Upper lobe of left lung (tissue), 6 donors: ENCODE data around the gene KCNJ1. TPM values are rescaled to one million over a fixed set of nuclear protein-coding genes. Genes with fewer than 3 reads are reported as not detected.

Experiments
- ATAC-seq, 2 donors: fragments of 200-7000 bp; cut with Tn5 transposase; one replicate each; pipeline ENCODE4 v1.9.1; 2022; ENCODE audit warnings: mild to moderate bottlenecking in 2 of 2, moderate library complexity in 2 of 2; ENCODE audit not compliant: low FRiP score in 2 of 2
- DNase-seq, 2 donors: peaks; one replicate each; pipeline ENCODE4 v3.0.0-alpha.2; 2019 to 2020
- H3K27ac ChIP-seq, 4 donors: fragments of 200-600 bp; sonication (generic); one replicate each; pipeline ENCODE4 v1.5.1; 2016 to 2019
- H3K27me3 ChIP-seq, 4 donors: fragments of 200-600 bp; sonication (generic); one replicate each; pipeline ENCODE4 v1.5.1; 2017 to 2019
- H3K36me3 ChIP-seq, 4 donors: fragments of 200-600 bp; sonication (generic); one replicate each; pipeline ENCODE4 v1.5.1; 2016 to 2019
- H3K4me1 ChIP-seq, 4 donors: fragments of 200-600 bp; sonication (generic); one replicate each; pipeline ENCODE4 v1.5.1; 2018 to 2019
- H3K4me3 ChIP-seq, 4 donors: fragments of 200-600 bp; sonication (generic); one replicate each; pipeline ENCODE4 v1.5.1; 2017 to 2019; ENCODE audit warnings: mild to moderate bottlenecking in 2 of 4, moderate library complexity in 1 of 4
- H3K9me3 ChIP-seq, 4 donors: fragments of 200-600 bp; sonication (generic); one replicate each; pipeline ENCODE4 v1.5.1; 2018 to 2019
- CTCF ChIP-seq, 6 experiments: fragments of 450-650 bp in 4 of 6; fragments of 200-600 bp in 2 of 6; sonication (generic) in 2 of 6; IDR thresholded peaks; one replicate each; pipeline ENCODE4 v1.5.1; 2016 to 2019; ENCODE audit warnings: antibody characterized with exemption in 6 of 6
- EP300 ChIP-seq, 4 donors: sonication (generic); formaldehyde crosslinking; IDR thresholded peaks; one replicate each; pipeline ENCODE4 v1.5.1; 2017; ENCODE audit warnings: antibody characterized with exemption in 4 of 4, control low read depth in 2 of 4
- POLR2A ChIP-seq, 4 donors: fragments of 450-650 bp; IDR thresholded peaks; one replicate each; pipeline ENCODE4 v1.5.1; 2016 to 2017; ENCODE audit warnings: antibody characterized with exemption in 4 of 4, mild to moderate bottlenecking in 2 of 4
- POLR2AphosphoS5 ChIP-seq, 2 donors: sonication (generic); formaldehyde crosslinking; IDR thresholded peaks; one replicate each; pipeline ENCODE4 v1.5.1; 2017; ENCODE audit warnings: antibody characterized with exemption in 2 of 2
- WGBS, 2 donors: methylation state at CpG; one replicate each; pipeline ENCODE4 v1.1.5; 2017 to 2018; 5-methylcytosine and 5-hydroxymethylcytosine counted together
- total RNA-seq, 6 donors: library from RNA; depleted of rRNA in 4 of 6; stranded (reverse); fragments of >200 nt in 4 of 6; gene quantifications; one replicate each; pipeline versions ENCODE4 v1.1.0 to v1.2.1, GENCODE V29; 2016 to 2021
- donor health status: DM: no; HTN: no; CAD: no; lungs with moderate emphysema.
- donor health status: DM: no; HTN: yes; CAD: no; lungs with severe emphysema.

KCNJ1 gene
- under 1 TPM in 3 of 6 donors, not detected in 3; 0.15 to 0.59 (median 0.20) TPM for total RNA-seq

GRCh38 chr11:128867277-128867676 lies at the start of gene KCNJ1:
KCNJ1 (minus strand) TSS chr11:128867296; CDS start chr11:128840243, 27,053 bp downstream.
- H3K36me3 ChIP-seq: no peaks in the 10 kb centered on the region
- H3K27ac ChIP-seq: no peak within 1 kb of the TSS
- ATAC-seq (no peak), DNase-seq (no peak)
- 64 to 77% methylated on average over 8 of the region's 8 CpGs for WGBS, 2 donors
- H3K27me3 ChIP-seq: no peaks in the 10 kb centered on the region
- H3K9me3 ChIP-seq: no peaks in the 10 kb centered on the region
- H3K4me1 ChIP-seq: no peaks in the 10 kb centered on the region
- TF ChIP-seq POLR2A (IDR thresholded peaks at IDR 0.05) (no peak), CTCF (IDR thresholded peaks at IDR 0.05) (no peak), EP300 (IDR thresholded peaks at IDR 0.05) (no peak), POLR2AphosphoS5 (IDR thresholded peaks at IDR 0.05) (no peak)
- H3K4me3 ChIP-seq: no peak within 1 kb of the TSS

- TF ChIP-seq POLR2A (IDR thresholded peaks at IDR 0.05): no peak
- no peak for TF ChIP-seq CTCF (IDR thresholded peaks at IDR 0.05)
- no peak for TF ChIP-seq POLR2AphosphoS5 (IDR thresholded peaks at IDR 0.05)
- TF ChIP-seq EP300 (IDR thresholded peaks at IDR 0.05): no peak
- DNase-seq (no peak), ATAC-seq (no peak)
- no peak overlapping the region for H3K4me3 ChIP-seq
- H3K9me3 ChIP-seq: no peaks in the 10 kb centered on the region
- no peak overlapping the region for H3K27ac ChIP-seq
- 74 to 82% methylated on average over 1 to 2 of the region's 2 CpGs for WGBS, 2 donors
- no peaks in the 10 kb centered on the region for H3K27me3 ChIP-seq
- H3K4me1 ChIP-seq: no peaks in the 10 kb centered on the region
- H3K36me3 ChIP-seq: no peaks in the 10 kb centered on the region
These were observed 49.6 kb upstream of the KCNJ1 start for GRCh38 chr11:128916681-128917080.

- Histone ChIP-seq H3K4me1 (no peaks in the 10 kb centered on the region), H3K27ac (no peak overlapping the region), H3K9me3 (no peaks in the 10 kb centered on the region), H3K27me3 (no peaks in the 10 kb centered on the region), H3K36me3 (no peaks in the 10 kb centered on the region), H3K4me3 (no peak overlapping the region)
- DNase-seq: no peak
- 58 to 69% methylated on average over 3 of the region's 3 CpGs for WGBS, 2 donors
- no peak for ATAC-seq
- no peak for TF ChIP-seq EP300 (IDR thresholded peaks at IDR 0.05)
- no peak for TF ChIP-seq CTCF (IDR thresholded peaks at IDR 0.05)
- TF ChIP-seq POLR2AphosphoS5 (IDR thresholded peaks at IDR 0.05): no peak
- TF ChIP-seq POLR2A (IDR thresholded peaks at IDR 0.05): no peak
These were observed 49.0 kb upstream of the KCNJ1 start for GRCh38 chr11:128916037-128916572.

GRCh38 chr11:128915149-128915521 lies 48.0 kb upstream of the KCNJ1 start:
- Histone ChIP-seq H3K9me3 (no peaks in the 10 kb centered on the region), H3K36me3 (no peaks in the 10 kb centered on the region), H3K27me3 (no peaks in the 10 kb centered on the region), H3K27ac (no peak overlapping the region), H3K4me1 (no peaks in the 10 kb centered on the region), H3K4me3 (no peak overlapping the region)
- no peak for ATAC-seq
- no peak for DNase-seq
- no peak for TF ChIP-seq CTCF (IDR thresholded peaks at IDR 0.05)
- no peak for TF ChIP-seq EP300 (IDR thresholded peaks at IDR 0.05)
- TF ChIP-seq POLR2A (IDR thresholded peaks at IDR 0.05): no peak
- no peak for TF ChIP-seq POLR2AphosphoS5 (IDR thresholded peaks at IDR 0.05)
- WGBS, 2 donors: 59 to 77% methylated on average over 6 of the region's 6 CpGs
